Central memory CD8-positive, alpha-beta T cell (primary cell): ENCODE results near the gene SLC38A1.

Experiments
- ATAC-seq: fragments of 150-1000 bp; cut with Tn5 transposase; replicated peaks from 2 replicates; pipeline ENCODE4 v1.10.0; 2022; ENCODE audit warnings: mild to moderate bottlenecking, moderate FRiP score, moderate number of reproducible peaks; ENCODE audit not compliant: poor library complexity, severe bottlenecking; ENCODE audit errors: extremely low read depth
- DNase-seq, 2 donors: peaks; one replicate each; pipeline ENCODE4 v3.0.0; 2021; ENCODE audit warnings: low spot score in 2 of 2
- H3K27ac Mint-ChIP-seq: one replicate; pipeline ENCODE4 v1.8.0; 2022; ENCODE audit warnings: low read depth, mild to moderate bottlenecking, moderate library complexity, mixed read lengths
- H3K27me3 Mint-ChIP-seq: one replicate; pipeline ENCODE4 v1.8.0; 2022; ENCODE audit warnings: mixed read lengths
- H3K36me3 Mint-ChIP-seq: one replicate; pipeline ENCODE4 v1.8.0; 2022; ENCODE audit warnings: mild to moderate bottlenecking, moderate library complexity, mixed read lengths; ENCODE audit not compliant: insufficient read depth
- H3K4me1 Mint-ChIP-seq: one replicate; pipeline ENCODE4 v1.8.0; 2022; ENCODE audit warnings: mixed read lengths
- H3K4me3 Mint-ChIP-seq: one replicate; pipeline ENCODE4 v1.8.0; 2022; ENCODE audit warnings: mild to moderate bottlenecking, moderate library complexity, mixed read lengths
- H3K9me3 Mint-ChIP-seq: one replicate; pipeline ENCODE4 v1.8.0; 2022; ENCODE audit warnings: mixed read lengths

SLC38A1 gene

DNA sequence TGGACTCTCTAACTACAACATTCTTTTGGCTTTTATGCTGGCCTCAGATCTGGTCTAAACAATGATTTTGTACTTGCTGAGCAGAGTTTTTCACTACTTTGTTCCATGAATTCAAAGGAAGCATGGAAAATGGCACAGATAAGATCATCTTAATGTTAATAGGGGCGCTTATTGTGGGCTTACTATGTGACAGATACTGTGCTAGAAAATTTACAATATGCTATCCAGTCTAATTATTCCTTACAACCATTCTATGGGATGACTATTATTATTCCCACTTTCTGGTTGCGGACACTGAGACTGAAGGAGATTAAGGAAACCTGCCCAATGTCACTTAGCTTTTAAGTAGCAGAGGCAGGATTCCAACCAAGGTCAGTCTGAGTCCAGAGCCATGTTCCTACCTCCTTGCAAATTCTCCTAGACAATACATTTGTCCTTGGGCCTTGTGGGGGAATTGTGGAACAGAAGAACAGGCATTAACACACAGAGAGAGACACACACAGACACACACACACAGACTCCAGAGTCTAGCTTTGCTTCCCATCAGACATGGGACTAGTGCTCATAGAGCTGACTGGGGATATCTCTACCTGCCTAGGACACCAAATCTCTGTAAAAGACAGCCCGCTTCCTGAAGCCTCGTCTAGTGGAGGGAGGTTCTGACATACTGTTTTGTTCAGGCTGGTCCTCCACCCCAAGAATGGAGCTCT is 107.7 kb downstream of the SLC38A1 start:
- ATAC-seq = no peak
- H3K27me3 Mint-ChIP-seq = no peaks in the 10 kb centered on the region

DNA sequence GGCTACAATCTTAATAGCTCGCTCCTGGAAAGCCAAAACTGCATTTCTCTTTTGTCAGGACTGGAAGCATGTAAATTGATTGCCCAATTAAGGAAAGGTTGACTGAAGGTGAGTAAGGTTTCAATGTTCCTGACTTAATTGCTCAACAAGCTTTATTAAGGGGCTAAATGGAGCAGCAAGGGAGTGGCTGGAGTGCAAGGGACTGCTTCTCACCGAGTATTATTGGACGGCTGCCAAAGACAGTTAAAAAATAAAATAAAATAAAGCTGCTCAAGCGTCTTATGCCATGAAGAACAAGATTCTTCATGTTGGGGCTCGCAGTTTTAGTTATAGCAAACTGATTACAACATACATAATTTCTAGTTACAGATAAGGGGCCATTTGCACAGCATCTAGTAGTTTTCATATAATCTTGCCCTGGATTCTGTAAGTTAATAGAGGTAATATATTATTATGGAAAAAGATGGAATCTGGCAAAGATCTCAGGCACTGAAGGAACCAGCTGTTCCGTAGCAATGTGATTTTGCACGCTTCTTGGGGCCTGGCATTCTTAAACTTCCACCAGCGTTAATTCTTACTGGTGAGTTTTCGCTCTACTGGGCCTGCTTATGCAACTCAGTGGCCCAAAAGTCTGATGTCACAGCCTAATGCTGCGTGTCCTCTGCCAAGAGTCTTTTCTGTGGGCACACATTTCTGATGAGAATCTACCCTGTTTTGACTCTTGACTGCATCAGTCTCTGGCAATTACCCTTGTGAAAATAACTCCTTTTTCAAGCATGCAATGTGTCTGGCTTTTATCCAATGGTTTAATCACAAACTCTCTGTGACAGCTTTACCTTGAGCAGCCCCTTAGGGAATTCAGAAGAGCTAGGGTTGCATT is 108.5 kb downstream of the SLC38A1 start:
- Mint-ChIP-seq H3K9me3 (peaks cover 6% of the 10 kb centered on the region), H3K4me3 (no peak overlapping the region), H3K36me3 (peaks cover 1% of the 10 kb centered on the region), H3K4me1 (no peaks in the 10 kb centered on the region), H3K27me3 (no peaks in the 10 kb centered on the region), H3K27ac (no peak overlapping the region)
- DNase-seq (no peak), ATAC-seq (no peak)

More for the DNA sequence above, 107.7 kb downstream of the SLC38A1 start:
- DNase-seq = no peak
- H3K4me1 Mint-ChIP-seq = no peaks in the 10 kb centered on the region
- H3K27ac Mint-ChIP-seq = no peak overlapping the region
- peaks cover 6% of the 10 kb centered on the region for H3K9me3 Mint-ChIP-seq
- H3K36me3 Mint-ChIP-seq = peaks cover 1% of the 10 kb centered on the region
- H3K4me3 Mint-ChIP-seq = no peak overlapping the region

DNA sequence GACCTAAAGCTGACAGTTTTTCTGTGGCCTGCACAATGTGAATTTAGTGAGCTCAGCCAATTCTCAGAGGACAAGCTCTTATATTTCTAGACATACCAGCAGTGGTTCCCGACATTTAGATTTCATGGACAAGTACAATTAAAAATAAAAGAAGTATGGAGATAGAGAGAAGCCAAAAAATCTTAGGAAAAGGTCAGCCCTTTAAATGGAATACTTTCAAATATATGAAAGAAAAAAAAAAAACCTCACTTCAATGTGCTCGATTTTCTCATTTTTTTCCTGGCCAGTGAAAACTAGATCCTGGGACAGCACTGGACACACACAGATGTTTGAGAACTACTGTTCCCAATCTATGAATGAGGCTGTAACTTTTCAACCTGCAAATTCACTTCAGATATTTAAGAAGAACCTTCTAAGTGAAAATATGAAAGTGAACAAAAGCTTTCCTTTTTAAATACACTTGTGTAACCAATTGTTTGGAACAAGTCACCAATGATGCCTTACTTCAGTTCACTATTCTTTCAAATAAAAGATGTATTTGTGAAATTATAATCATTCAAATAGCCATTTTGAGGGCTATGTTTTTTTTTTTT is 109.4 kb downstream of the SLC38A1 start:
- peaks cover 1% of the 10 kb centered on the region for H3K36me3 Mint-ChIP-seq
- DNase-seq (no peak), ATAC-seq (no peak)
- no peak overlapping the region for H3K4me3 Mint-ChIP-seq
- peaks cover 6% of the 10 kb centered on the region for H3K9me3 Mint-ChIP-seq
- H3K27me3 Mint-ChIP-seq = no peaks in the 10 kb centered on the region
- no peak overlapping the region for H3K27ac Mint-ChIP-seq
- H3K4me1 Mint-ChIP-seq = no peaks in the 10 kb centered on the region

DNA sequence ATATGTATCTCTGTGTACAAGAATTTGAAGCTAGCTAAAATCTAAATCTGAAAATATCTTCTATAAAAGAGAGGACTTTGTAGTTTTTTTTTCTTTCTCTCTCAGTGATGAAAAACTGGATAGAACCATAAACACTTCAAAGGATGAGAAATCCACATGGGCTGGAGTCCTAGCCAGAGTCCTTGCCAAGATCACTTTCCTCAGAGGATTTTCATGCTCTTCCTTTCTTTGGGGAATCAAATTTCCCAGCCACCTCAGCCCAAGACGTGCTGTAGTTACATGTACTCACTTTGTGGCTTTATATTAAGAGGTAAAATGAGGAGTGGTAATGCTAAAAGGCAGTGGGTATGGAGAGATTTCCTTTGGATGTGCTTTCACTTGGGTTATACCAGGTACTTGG is 110.3 kb downstream of the SLC38A1 start:
- no peak overlapping the region for H3K27ac Mint-ChIP-seq
- no peaks in the 10 kb centered on the region for H3K27me3 Mint-ChIP-seq
- no peak overlapping the region for H3K4me3 Mint-ChIP-seq
- H3K9me3 Mint-ChIP-seq = peaks cover 6% of the 10 kb centered on the region
- ATAC-seq (no peak), DNase-seq (no peak)
- no peaks in the 10 kb centered on the region for H3K4me1 Mint-ChIP-seq
- peaks cover 1% of the 10 kb centered on the region for H3K36me3 Mint-ChIP-seq

DNA sequence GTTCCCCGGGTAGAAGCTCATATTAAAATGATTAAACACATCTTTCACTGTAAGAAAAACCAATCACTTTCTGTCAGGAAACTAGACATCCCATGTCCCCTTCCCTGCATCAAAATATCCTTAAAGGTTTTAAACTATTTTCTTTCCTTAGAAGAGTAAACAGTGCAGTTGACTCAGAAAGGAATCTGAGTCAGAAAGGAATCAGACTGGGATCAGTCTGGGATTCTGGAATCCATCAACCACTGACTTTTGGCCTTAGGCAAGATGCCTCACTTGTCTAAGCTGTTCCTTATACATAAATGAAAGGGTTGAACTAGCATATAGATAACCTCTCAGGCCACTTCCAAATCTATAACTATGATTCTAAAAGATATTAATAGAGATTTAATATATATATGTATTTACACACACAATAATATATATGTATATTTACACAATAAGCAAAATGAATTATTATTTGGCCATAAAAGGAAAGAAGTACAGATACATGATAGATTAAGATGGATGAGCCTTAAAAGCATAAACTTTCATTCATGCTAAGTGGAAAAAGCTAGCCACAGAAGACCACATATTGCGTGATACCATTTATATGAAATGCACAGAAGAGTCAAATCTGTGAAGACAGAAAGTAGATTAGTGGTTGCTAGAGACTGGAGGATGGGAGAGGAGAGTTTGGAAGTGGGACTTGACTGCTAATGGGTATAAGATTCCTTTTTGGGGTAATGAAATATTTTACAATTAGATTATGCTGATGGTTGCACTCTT is 114.4 kb downstream of the SLC38A1 start:
- no peaks in the 10 kb centered on the region for H3K36me3 Mint-ChIP-seq
- H3K27me3 Mint-ChIP-seq = peaks cover 22% of the 10 kb centered on the region
- DNase-seq (no peak), ATAC-seq (no peak)
- H3K9me3 Mint-ChIP-seq = peaks cover 6% of the 10 kb centered on the region
- no peaks in the 10 kb centered on the region for H3K4me1 Mint-ChIP-seq
- no peak overlapping the region for H3K4me3 Mint-ChIP-seq
- H3K27ac Mint-ChIP-seq = no peak overlapping the region

DNA sequence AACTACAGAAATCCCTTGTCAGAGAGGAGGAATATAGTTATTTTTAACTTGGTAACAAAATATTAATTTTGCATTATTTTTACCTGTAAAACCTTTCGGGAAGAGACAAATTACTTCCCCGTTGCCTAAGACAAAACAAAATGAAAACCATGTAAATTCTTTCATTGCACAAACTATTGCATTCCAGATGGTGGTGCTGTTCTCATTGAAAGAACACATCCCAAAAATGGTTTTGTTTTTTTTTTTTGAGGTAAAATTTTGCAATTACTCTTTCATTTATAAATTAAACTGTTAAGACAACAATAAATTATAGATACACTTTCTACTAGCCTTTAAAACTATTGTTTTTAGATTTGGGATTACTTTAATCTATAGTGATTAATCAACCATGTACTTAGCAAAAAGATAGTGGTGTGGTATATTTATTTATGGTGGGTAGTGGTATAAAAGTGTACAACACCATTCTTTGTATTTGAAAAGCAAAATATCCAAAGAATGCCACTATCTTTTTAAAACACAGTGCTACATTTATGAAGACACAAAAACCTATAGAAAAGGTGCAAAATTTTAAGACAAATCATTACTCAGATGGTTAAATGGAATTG is 115.5 kb downstream of the SLC38A1 start:
- peaks cover 6% of the 10 kb centered on the region for H3K9me3 Mint-ChIP-seq
- DNase-seq = no peak

DNA sequence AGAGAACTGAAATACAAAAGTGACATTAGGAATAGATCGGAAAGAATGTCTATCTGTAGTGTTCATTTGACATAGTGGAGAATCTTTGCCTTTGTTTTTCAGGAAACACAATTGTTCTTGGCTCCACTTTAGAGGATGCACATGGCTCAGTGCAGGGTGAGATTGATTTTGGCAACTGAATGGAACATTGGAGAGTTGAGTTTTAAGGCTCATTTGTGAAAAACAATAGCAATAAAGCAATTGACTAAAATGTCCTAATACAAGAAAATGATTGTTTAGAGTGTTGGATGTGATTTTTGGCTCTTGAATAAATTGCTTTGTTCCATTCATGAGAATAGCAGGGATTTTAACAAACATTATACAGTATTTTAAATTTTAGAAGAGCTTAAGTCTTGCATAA is 116.4 kb downstream of the SLC38A1 start:
- Mint-ChIP-seq H3K4me3 (no peak overlapping the region), H3K36me3 (no peaks in the 10 kb centered on the region), H3K4me1 (no peaks in the 10 kb centered on the region), H3K27me3 (peaks cover 41% of the 10 kb centered on the region), H3K9me3 (peaks cover 6% of the 10 kb centered on the region), H3K27ac (no peak overlapping the region)
- no peak for ATAC-seq
- DNase-seq = no peak

More for the DNA sequence above, 115.5 kb downstream of the SLC38A1 start:
- no peak for ATAC-seq
- Mint-ChIP-seq H3K27me3 (peaks cover 32% of the 10 kb centered on the region), H3K27ac (no peak overlapping the region), H3K36me3 (no peaks in the 10 kb centered on the region), H3K4me1 (no peaks in the 10 kb centered on the region), H3K4me3 (no peak overlapping the region)

DNA sequence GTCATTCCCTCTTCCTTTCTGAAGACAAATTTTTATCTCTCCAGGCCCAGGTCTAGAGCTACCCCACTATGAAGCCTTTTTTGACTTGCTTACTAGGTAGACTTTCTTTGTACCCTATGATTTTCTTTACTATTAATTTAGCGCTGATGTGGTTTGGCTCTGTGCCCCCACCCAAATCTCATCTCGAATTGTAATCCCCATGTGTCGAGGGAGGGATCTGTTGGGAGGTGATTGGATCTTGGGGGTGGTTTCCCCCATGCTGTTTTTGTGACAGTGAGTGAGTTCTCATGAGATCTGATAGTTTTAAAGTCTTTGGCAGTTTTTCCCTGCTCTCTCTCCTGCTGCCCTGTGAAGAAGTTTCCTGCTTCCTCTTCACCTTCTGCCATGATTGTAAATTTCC is 118.1 kb downstream of the SLC38A1 start:
- H3K4me3 Mint-ChIP-seq = no peak overlapping the region
- H3K9me3 Mint-ChIP-seq = no peaks in the 10 kb centered on the region
- H3K27me3 Mint-ChIP-seq = peaks cover 48% of the 10 kb centered on the region
- no peaks in the 10 kb centered on the region for H3K36me3 Mint-ChIP-seq
- ATAC-seq = no peak
- no peaks in the 10 kb centered on the region for H3K4me1 Mint-ChIP-seq
- DNase-seq = no peak
- H3K27ac Mint-ChIP-seq = no peak overlapping the region

DNA sequence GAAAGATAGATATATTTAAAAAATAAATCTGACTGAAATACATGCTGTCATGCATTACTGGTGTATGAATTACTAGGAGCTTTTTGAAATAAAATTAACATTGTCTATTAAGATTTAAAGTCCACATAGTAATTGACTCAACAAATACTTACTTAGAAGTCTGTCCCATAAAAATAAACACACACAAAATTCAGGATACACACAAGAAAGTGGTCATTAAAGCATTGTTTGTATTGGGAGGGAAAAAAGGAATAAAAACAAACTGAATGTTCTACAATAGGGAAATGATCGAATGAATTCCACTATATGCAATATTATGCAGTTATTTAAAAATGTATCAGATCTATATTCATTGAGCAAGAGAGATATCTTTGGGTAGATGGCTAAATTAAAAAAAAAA is 118.9 kb downstream of the SLC38A1 start:
- Mint-ChIP-seq H3K27ac (no peak overlapping the region), H3K27me3 (peaks cover 48% of the 10 kb centered on the region), H3K9me3 (no peaks in the 10 kb centered on the region), H3K36me3 (no peaks in the 10 kb centered on the region), H3K4me3 (no peak overlapping the region), H3K4me1 (no peaks in the 10 kb centered on the region)
- DNase-seq = no peak
- no peak for ATAC-seq

DNA sequence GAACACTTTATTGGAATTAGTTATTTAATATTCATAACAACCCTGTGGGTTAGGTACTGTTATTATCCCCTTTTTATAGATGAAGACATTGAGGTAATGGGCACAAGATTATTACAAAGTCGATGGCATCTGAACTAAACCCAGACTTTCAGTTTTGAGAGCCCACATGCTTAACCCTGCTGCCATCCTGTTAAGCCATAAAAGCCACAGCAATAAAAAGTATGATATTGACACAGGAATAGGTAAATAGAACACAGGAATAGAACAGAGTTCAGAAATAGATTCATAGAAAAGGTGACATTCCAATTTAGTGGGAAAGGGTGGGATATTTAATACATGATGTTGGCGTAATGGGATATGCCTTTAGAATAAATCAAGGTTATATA is 119.8 kb downstream of the SLC38A1 start:
- H3K9me3 Mint-ChIP-seq = no peaks in the 10 kb centered on the region

DNA sequence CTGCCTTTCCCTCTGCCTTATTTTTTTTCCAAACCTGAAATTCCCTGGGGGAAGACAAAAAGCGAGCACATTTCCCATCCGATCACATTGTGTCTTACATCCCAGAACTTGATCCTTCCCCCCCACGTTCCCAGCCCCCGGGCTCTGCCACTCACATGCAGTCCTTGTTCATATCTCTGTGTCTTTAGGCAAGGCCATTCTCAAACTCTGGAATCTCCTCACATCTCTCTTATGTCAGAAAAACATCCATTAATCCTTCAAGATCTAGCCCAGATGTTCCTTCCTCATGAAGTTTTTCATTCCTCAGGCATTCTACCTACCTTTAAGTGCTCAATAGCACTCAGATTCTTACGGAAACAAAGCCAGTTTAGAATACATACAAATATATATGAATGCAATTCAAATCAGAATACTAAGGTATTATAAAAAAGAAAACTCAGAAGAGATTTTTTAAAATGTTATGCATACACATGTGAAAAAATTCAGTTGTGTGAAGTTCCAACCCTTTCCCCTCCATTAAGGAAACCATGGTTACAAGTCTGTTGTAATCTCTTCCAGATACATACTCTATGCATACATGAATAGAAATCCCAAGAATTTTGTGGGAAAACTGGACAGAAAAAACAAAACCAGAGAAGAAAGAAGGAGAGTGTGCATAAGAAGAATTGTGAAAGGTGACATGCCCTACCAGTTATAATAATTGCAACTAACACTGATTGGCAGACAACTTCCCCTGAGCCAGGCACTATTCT is 120.3 kb downstream of the SLC38A1 start:
- Mint-ChIP-seq H3K27ac (no peak overlapping the region), H3K4me3 (no peak overlapping the region), H3K4me1 (no peaks in the 10 kb centered on the region), H3K36me3 (no peaks in the 10 kb centered on the region), H3K9me3 (no peaks in the 10 kb centered on the region), H3K27me3 (peaks cover 50% of the 10 kb centered on the region)
- DNase-seq (no peak), ATAC-seq (no peak)

More for the DNA sequence above, 119.8 kb downstream of the SLC38A1 start:
- H3K36me3 Mint-ChIP-seq = no peaks in the 10 kb centered on the region
- peaks cover 48% of the 10 kb centered on the region for H3K27me3 Mint-ChIP-seq
- no peak overlapping the region for H3K4me3 Mint-ChIP-seq
- H3K4me1 Mint-ChIP-seq = no peaks in the 10 kb centered on the region
- ATAC-seq (no peak), DNase-seq (no peak)
- H3K27ac Mint-ChIP-seq = no peak overlapping the region
